ENCODE measurements around the gene WBP1L. TPM values are rescaled to one million over a fixed set of nuclear protein-coding genes. Genes with fewer than 3 reads are reported as not detected.
A peak's percentile ranks its signal among the peaks of the same experiment; 100 is the strongest.

Gene WBP1L
- total and polyA plus RNA-seq, 2 of the 13 experiments (the other 11 are each of a cell fraction or from before 2014, with no cell fraction given), result 8.3 to 12.3 TPM

- TF ChIP-seq PHB2 (IDR thresholded peaks at IDR 0.05; ENCODE audit: partially characterized antibody), result no peak
- TF ChIP-seq SIN3A (IDR thresholded peaks at IDR 0.05; ENCODE audit: borderline replicate concordance, low read depth, low read length), result no peak
- TF ChIP-seq BCL6 (CRISPR knock-in tag; IDR thresholded peaks at IDR 0.05), result no peak
- TF ChIP-seq ZNF407 (CRISPR knock-in tag; IDR thresholded peaks at IDR 0.05; ENCODE audit: not compliant biosample characterization), result no peak
- TF ChIP-seq ZNF704 (CRISPR knock-in tag; IDR thresholded peaks at IDR 0.05; ENCODE audit: borderline replicate concordance), result no peak
- no peak for TF ChIP-seq ZBTB10 (CRISPR knock-in tag; IDR thresholded peaks at IDR 0.05; ENCODE audit: borderline replicate concordance)
- no peak for TF ChIP-seq ZNF230 (CRISPR knock-in tag; IDR thresholded peaks at IDR 0.05)
- TF ChIP-seq ZNF687 (CRISPR knock-in tag; IDR thresholded peaks at IDR 0.05), result peak; percentile 65
- TF ChIP-seq DBP (CRISPR knock-in tag; IDR thresholded peaks at IDR 0.05; ENCODE audit: not compliant biosample characterization), result no peak
These were observed 14.4 kb upstream of the WBP1L start (continued) for GRCh38 chr10:102729029-102730026.
